RKO (cell line): ENCODE measurements around the gene MYL11.

Source experiments
- DNase-seq: peaks from one replicate; pipeline ENCODE4 v3.0.0-alpha.2; 2016; ENCODE audit warnings: low spot score

Gene MYL11

DNA sequence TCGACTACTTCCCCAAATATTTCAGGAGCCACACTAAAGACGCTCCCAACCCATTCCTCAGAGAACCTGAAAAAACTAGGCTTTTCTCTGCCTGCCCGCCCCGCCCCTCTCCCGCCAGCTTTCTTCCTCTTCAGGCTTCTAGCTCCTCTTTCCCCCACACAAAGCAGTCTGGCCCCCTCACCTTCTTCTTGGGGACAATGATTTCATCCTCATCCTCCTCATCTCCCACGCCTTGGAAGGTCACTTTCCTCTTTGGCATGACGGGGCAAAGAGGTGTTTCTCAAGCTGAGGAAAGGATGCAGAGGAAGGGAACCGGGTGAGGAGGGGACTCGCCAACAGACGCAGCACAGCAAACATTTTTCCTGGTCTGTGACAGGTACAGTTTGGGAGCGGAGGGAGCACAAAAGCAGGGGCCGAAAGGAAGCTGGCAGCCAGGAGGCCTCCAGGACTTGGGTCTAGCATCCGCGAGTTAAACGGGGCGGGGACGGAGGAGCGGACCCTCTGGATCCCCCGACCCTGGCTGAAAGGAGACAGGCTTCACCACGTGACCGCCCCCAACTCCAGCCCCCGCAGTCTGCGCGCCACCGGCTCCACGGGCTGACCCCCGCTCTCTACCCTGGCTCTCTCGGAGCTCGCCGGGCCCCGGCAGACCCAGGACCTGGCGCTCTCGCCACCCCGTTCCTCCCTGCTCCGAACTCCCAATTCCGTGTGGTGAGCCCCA lies 20.0 kb upstream of the MYL11 start:
- peak; percentile 46 for DNase-seq

DNA sequence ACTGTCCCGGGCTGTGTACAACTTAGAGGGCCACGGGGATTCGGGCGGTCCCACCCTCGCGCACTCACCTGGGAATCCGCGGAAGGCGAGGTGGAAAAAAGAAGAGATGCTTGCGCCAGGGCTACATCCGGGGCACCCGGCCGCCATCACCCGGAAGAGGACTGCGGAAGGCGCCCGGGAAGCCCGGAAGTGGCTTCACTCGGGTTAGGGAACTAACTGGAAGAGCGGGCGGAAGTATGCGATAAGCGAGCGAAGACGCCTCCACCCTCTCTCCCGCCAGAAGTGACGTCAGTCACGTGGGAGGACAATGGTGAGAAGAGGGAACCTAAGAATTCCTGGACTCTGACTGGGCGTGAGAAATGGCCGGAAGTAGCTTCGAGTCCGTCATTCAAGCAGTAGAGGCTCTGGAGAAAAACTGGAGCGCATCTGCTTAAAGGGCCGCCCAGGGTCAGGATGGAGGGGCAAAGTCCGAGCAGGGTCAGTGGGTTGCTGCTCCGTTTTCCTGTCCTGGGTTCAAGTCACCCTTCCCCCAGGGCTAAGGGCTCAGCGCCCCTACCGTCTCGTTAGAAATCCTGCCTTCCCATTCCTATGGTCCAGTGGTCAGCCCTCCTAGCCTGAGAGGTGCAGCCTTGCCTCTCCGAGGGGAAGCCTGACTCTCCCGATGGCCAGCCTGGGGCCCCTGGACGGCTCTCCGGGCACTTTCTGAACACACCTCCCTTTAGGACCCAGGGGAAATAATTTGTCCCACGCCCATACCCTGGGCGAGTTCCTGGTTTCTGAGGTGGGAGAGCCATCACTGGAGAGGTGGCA lies 19.3 kb upstream of the MYL11 start, which contains the start of gene CD2BP2:
TSS of gene CD2BP2 (minus strand) at position 165 of the 810 bp plus-strand sequence. CDS start 627 bp downstream, outside the sequence.
- DNase-seq: peak; percentile 100

DNA sequence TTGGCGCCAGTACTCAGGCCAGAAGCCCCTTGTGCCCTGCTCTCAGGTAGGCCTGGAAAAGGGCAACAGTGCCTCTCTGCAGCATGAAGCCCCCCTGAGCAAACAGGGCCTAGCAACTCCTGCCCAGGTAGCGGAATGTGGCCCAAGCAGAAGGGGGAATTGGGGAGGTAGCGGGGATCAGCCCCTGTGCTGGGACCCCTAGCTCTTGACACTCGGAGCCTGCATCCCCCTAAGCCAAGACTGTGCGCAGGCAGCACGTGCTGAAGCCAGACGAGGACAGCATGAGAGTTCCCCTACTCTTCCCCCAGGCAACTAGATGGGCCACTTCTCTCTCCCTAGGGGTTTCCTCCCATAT lies 18.7 kb upstream of the MYL11 start:
- no peak for DNase-seq

DNA sequence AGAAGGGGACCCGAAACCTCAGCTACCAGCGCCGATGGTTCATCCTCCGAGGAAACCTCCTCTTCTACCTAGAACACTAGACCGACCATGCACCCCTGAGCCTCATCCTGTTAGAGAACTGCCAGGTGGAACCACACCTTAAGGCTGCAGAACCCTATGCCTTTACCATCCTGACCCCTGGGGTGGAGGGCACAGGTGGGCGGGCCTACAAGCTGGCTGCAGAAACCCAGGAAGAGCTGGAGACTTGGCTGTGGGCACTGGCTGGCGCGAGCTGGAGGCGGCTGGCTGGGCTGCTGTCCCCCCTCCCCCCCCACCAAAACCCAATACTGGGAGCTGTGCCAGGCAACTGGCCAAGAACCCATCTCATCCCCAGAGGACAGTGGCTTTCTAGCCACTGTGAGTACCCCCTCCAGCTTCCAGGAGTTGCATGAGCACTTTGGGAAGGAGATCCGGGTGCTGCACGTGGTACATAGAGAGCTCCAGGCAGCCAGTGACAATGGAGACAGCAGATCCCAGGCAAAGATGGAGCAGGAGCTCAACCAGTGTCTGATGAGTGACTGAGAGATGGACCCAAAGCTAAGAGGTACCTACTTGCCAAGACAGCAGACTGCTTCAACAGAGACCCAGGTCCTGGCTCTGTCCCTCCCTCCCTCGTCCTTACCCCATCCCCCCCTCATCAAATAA lies 18.1 kb upstream of the MYL11 start:
- DNase-seq: no peak

DNA sequence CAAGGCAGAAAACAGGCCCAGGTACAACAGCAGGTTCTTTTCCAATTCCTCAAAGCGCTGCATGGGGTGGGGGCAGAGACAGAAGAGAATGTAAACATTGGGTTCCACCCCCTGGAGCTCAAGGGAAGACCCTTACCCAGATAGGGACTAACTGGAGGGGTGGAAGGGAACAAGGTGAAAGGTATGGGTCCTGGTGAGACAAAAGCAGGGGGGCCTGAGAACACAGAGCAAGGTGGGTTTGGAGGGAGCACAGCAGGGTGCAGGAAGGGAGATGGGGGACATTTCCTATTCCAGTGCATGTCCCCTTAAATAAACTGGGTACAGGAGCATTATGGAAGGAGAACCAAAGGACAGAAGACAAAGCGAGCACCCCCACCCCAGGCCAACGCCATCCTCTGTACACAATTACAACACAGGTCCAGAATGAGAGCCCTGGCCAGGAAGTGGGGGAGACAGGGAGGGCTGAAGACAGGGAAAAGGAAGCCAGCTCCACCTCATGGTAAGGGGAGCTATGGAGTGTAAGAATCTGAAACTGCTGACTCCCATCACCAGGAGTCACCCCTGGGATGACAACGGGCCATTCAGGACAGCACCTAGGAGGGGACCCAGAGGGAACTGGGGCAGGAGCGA lies 17.4 kb upstream of the MYL11 start:
- no peak for DNase-seq

DNA sequence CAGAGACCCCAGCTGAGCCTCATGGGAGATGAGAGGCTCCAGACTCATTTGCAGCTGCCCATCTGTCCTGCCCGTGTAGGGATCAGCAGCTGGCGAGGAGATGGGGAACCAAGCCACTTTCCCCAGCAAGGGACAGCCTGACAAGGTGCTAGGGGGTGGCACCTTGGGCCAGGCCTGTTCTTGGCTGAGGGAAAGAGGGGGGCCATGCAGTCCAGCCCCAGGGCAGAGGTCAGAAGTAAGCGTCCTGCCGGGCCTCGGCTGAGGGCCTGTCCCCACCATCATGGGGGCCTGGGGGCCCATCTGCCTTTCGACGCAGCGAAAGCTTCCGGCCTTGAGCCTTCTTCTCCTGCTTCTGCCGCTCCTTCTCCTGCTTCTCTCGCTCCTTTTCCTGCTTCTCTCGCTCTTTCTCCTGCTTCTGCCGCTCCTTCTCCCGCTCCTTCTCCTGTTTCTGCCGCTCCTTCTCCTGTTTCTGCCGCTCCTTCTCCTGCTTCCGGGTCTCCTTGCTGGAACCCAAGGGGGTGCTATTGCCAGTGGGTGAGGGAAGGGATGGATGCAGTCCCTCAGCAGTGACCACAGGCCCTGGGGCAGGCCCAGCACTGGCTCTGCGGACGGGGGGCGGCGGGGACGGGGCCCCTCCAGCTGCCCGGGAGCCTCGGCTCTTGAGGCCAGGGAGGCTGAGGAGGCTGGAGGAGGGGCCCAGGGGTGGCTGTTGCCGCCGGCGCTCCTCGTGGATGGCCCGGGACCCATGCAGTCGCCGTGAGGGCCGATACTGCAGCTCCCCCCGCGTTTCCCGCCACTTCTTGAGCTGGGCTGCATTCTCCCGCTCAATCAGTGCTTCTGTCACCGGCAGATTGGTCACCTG lies 16.7 kb upstream of the MYL11 start:
- DNase-seq: no peak

DNA sequence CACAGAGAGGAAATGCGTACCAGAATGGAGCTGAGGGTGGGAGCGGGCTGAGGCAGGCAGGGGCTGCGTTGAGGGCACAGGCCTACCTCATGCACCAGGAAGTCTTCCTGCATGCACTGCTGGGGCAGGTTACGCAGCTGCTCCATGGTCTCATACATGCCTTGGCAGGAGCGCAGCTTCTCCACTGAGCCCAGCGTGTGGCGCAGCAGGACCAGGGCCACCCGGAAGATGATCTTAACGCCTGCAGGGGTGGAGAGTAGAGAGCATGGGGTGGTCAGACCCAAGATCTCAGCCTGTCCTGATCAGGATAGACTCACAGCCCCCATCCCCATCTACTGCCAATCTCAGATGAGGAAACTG lies 16.0 kb upstream of the MYL11 start:
- no peak for DNase-seq

DNA sequence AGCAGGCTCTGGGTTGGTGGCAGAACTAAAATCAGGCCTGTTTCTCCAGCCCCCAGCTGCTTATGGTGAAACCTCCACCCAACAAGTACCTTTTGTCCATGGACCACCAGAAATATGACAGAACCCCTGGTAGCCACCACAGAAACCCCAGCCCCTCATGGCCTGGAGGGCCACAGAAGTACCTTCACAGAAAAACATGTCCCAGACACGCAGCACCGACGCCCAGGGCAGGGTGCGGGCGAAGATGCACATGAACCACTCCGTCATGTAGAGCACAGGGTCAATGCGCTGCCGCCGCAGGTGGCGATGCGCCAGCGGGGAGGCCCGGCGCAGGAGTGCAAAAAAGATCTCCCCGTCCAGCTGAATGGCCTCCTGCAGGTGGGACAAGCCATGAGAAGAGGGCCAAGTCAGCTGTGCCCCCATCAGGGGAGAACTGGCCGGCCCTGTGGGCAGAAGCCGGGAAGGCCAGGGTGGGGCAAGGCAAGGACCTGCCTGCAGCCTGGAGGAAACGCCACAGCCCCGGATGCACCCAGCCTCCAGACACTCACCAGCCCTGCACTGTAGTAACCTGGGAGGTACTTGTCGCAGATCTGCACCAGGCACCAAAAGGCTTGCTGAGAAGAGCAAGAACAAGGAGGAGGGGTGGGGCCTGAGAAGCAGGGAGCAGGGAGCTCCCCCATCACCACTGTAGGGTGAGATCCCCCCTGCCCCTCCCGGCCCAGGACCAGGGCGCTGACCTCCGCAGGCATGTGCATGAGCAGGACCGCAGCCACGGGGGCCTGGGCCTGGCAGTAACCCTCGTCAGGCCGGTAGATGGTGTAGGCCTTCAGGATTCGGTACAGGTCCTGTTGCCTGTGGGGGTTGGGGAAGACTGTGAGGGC lies 15.4 kb upstream of the MYL11 start:
- no peak for DNase-seq

DNA sequence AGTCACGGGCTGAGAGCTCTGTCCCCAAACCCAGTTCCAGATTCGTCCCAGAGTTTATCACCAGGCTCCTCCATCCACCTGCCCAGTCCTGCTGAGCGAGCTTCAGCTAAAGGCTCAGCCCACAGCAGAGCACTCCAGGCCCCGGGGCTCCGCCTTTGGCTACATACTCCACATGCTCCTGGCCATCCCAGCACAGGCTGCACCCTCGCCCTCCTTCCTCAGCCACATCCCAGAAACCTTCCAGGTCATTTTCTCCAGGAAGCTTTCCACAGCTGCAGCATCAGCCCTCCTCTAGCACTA lies 14.8 kb upstream of the MYL11 start:
- DNase-seq: no peak

DNA sequence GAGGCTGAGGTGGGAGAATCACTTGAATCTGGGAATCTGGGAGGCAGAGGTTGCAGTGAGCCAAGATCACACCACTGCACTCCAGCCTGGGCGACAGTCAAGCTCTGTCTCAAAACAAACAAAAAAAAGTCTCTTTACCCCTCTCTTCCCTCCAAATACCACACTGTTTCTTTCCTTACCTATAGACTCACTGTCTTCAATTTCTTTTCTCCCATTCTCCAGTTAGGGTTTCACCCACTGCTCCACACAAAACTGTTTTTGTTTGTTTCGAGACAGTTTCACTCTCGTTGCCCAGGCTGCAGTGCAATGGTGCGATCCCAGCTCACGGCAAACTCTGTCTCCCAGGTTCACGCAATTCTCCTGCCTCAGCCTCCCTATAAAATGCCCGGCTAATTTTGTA lies 13.4 kb upstream of the MYL11 start:
- DNase-seq: no peak

DNA sequence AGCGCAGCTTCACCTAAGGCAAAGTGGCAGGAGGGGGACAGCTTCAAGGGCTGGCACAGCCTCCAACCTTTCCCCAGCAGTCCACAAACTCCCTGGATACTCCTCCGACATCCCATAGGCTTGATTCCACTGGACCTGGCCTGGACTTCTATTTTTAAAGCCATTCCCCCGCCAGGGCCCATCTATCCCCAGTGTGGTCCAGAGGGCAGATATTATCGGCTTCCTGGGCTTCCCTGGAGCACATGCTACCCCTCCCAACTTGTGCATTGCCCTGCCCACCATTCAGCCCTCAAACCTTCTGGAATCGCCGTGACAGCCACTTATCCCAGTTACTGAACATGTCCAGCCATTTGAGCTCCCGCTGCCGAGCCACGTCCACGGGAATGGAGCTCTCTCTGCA lies 9.4 kb upstream of the MYL11 start:
- DNase-seq: no peak

DNA sequence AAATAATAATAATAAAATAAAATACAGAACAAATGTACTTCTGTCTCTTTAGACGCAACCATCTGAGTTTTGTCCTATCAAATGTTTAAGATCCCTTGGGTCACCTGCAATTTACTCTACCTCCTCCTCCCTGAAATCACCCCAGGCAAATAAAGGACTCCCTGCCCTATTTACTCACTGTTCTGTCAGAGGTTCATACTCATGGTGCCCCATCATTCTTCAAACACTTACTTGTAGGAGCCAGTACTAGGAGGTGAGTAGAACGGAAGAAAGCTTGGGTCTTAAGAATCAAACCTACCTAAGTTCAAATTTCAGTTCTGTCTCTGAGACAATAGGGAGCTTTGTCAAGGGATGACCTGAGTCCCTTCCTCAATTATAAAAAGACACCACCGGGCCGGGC lies 8.1 kb upstream of the MYL11 start:
- no peak for DNase-seq

DNA sequence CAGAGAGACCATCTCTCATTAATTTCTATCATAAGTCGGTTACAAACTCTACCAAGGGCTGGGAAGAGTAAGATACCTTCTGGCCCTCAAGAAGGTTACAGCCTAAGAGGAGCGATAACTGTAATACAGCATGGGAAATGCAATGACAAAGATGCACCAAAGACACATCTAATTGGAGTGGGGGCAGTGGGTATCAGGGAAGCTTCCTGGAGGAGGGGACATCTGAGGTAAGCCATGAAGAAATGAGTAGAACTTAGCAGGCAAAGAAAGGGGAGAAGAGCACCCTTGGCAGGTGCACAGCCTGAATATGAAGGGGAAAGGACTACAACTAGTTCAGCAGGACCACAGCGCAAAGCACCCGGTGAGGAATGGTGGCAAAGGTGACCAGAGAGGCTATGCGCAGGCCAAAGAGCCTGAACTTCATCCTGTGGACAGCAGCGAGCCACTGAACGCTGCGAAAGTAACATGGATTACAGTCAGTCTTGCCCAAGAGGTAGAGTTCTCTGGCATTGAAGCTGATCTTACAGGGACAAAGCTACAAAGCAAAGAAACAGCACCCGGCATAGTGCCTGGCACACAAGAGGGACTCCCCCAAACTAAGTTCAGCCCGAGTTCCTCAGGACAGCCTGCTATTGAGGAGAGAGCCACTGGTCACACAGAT lies 7.1 kb upstream of the MYL11 start:
- DNase-seq: no peak

DNA sequence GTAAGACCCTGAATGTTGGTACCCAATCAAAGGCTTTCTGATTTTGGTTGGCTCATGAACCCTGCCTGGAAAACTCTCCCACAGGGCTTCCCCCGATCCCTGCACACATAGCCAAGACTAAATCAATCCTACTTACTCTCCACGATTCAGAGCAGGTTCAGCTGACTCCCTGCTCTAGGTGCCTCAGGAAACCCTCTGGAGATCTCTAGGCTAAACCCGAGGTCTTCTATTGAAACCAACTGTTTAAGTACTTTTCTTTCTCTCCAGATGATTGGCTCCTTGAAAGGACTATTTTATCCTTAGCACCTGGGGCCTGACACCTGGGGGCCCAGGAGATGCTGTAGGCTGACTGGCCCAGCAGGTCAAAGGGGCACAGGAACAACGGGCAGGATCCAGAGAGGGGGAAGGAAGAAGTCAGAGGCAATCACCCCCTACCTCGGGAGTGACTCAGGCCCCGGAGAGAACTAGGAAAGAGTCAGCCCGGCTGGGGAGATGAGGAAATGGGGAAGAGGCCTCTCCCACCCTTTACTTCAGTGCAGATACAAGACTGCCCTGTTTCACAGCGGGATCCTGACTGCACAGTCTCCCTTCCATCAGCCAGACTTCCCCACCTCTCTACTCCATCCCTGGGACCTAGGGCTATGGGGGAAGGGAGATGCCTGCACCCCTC lies 6.3 kb upstream of the MYL11 start:
- DNase-seq: peak; percentile 82

DNA sequence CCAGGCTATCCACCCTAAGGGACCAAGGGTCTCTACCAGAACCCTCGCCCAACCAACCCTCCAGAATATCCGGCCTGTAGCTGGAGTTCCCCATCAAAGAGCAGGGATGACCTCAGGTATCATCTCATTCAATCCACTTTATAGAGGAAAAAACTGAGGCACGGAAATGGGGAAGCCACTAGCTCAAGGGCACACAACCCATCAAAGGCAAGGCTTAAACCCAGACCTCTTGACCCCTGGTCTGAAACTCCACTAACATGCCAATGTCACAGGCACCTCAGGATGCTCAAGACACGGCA lies 5.9 kb upstream of the MYL11 start:
- DNase-seq: no peak

DNA sequence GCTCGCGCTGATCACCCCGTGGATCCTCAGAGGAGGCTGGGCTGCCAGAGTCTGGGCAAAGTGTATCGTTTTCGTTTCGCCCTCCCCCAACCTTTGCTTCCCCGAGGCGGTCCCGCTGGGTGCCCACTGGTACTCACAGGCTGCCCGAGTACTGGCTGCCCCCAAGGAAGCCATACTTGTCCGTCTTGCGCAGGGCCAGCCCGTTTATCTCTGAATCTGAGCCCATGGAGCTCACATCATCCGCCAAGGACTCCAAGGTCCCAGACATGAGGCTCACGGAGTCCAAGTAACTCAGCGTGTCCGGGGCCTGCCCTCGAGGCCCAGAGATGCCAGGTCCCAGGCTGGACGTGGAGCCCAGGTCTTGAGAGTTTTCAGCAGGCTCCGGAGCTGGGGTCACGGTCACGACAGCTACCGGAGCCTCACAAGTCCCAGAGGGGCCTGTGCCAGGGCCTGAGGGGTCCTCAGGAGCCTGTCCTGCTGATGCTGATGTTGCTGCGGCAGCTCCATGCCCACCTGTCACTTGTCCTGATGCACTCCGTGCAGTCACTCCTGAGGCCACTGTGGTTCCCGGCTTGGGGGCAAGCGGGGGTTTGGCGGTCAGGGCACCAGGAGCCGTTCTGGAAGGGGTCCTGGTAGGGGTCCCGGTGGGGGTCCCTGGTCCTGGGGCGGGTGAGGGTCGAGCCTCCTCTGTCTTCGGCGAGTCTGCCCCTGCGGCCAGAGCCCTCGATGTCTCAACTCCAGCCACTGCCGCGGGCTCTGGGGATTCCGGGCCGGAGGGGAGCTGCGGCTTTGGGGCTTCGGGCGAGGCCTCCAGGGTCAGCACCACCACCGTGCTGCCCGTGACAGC lies 5.3 kb upstream of the MYL11 start:
- no peak for DNase-seq

DNA sequence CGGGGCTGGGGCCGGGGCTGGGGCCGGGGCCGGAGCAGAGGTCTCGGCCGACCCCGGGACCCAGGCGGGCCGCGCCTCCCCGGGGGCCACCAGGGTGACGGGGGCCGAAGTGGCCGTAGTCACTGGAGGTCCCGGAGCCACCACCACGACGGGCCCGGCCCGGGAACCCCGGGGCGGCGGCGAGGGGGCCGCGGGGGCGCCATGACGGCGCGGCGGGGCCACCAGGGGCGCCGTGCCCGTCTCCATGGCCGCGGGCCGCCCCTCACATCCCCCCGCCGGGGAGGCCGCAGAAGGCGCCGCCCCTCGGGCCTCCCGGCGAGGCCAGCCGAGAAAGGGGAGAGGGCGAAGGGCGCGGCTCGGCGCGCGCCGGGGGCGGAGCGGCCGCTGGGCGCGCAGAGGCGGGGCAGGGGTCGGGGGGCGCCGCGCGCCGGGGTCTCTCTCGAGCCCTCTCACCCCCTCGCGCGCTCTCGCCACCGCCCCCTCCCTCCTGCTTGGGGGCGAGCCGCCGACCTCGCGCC lies 4.6 kb upstream of the MYL11 start:
- DNase-seq: no peak

DNA sequence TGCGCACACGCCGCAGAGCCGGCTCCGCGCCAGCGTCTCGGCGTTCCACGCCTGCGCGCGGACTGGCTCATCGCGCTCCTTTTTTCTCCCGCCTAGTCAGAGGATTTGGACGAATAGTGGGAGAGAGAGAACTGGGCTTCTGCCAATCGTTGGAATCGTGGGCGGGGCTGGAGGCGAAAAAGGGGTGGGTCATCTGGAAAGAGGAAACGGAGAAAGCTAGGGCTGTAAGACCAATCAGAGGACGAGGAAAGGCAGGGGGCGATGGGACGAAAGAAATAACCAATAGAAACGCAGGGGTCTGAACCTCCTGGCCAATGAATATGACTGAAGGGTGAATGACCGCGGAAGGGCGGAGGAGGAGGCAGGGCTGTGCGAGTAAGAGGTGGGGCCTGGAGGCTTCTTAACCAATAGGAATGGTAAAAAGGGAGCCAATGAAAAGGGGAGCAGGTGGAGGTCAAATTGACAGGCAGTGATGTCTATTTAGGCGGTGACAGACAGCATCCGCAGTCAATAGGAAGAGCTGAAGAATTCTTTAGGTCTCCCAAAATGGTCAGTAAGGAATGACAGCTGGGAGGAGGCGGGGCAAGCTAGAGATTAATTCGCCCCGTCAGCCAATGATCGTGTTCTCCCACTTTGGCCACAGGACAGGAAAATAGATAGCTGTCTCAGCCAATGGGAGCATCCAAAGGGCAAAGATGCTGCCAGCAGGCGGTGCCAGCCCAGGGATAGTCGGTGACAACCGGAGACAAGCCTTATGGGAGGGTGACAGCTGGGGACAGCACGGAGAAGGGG lies 4.0 kb upstream of the MYL11 start, which contains the start of gene TBC1D10B:
TSS of gene TBC1D10B (minus strand) at position 39 of the 792 bp plus-strand sequence. CDS start 311 bp downstream, outside the sequence.
- DNase-seq: peak; percentile 100
